ENCODE results near the gene FKBP10. TPM values are rescaled to one million over a fixed set of nuclear protein-coding genes. Genes with fewer than 3 reads are reported as not detected.

Gene FKBP10
- total RNA-seq, 2 experiments from 2014 or later = 0.74 to 1.2 TPM

GRCh38 chr17:41870097-41870496, 57.3 kb downstream of the FKBP10 start:
- CTCF ChIA-PET = no interaction called here

GRCh38 chr17:41870627-41871026, 57.8 kb downstream of the FKBP10 start:
- Mint-ChIP-seq H3K27me3 (no peaks in the 10 kb centered on the region), H3K4me1 (ENCODE audit: low read depth) (peaks cover 28% of the 10 kb centered on the region), H3K9me3 (no peaks in the 10 kb centered on the region), H3K36me3 (ENCODE audit: low read depth) (peaks cover 55% of the 10 kb centered on the region), H3K27ac (peak overlapping the region; percentile 89), H3K4me3 (no peak overlapping the region)
- intact Hi-C loops (cut with micrococcal nuclease) = no loop called here
- TF ChIP-seq CTCF (IDR thresholded peaks at IDR 0.05) = no peak
- ATAC-seq (peak; percentile 21), DNase-seq (no peak)
- POLR2A ChIA-PET = interaction anchor here (0.5 to 0.6 kb wide), 2 partner anchors 15 to 44 kb away, joined by 3 read pairs; no protein-coding TSS in a partner anchor
- CTCF ChIA-PET = no interaction called here

More at GRCh38 chr17:41870097-41870496, 57.3 kb downstream of the FKBP10 start:
- POLR2A ChIA-PET = interaction anchor here (0.6 kb wide), 1 partner anchor 45 kb away, joined by 3 read pairs; no protein-coding TSS in a partner anchor
- no peak for ATAC-seq
- no peaks in the 10 kb centered on the region for H3K27me3 Mint-ChIP-seq
- no peak overlapping the region for H3K4me3 Mint-ChIP-seq
- H3K4me1 Mint-ChIP-seq (ENCODE audit: low read depth) = peaks cover 32% of the 10 kb centered on the region
- H3K9me3 Mint-ChIP-seq = no peaks in the 10 kb centered on the region
- peaks cover 55% of the 10 kb centered on the region for H3K36me3 Mint-ChIP-seq (ENCODE audit: low read depth)
- no peak for TF ChIP-seq CTCF (IDR thresholded peaks at IDR 0.05)
- H3K27ac Mint-ChIP-seq = peak overlapping the region; percentile 89
- DNase-seq = no peak
- intact Hi-C loops (cut with micrococcal nuclease) = no loop called here

- TF ChIP-seq CTCF (IDR thresholded peaks at IDR 0.05) = no peak
- ChIA-PET CTCF (interaction anchor here (1.2 kb wide), 1 partner anchor 13 kb away, joined by 3 read pairs; no protein-coding TSS in a partner anchor), POLR2A (no interaction called here)
- DNase-seq = no peak
- H3K27me3 Mint-ChIP-seq = no peaks in the 10 kb centered on the region
- peaks cover 28% of the 10 kb centered on the region for H3K4me1 Mint-ChIP-seq (ENCODE audit: low read depth)
- intact Hi-C loops (cut with micrococcal nuclease) = no loop called here
- peaks cover 60% of the 10 kb centered on the region for H3K36me3 Mint-ChIP-seq (ENCODE audit: low read depth)
- no peaks in the 10 kb centered on the region for H3K9me3 Mint-ChIP-seq
- H3K27ac Mint-ChIP-seq = peak overlapping the region; percentile 73
- H3K4me3 Mint-ChIP-seq = no peak overlapping the region
- ATAC-seq = no peak
Observed at GRCh38 chr17:41871789-41872188, 59.0 kb downstream of the FKBP10 start.

Other genes starting within 250 kb of the FKBP10 start
- not detected for gene KRT9, start 240.9 kb upstream of the FKBP10 start, total RNA-seq
- not detected for gene KRT14, start 226.1 kb upstream of the FKBP10 start, total RNA-seq
- gene KRT16, start 200.2 kb upstream of the FKBP10 start, total RNA-seq = not detected
- not detected for gene KRT17, start 188.4 kb upstream of the FKBP10 start, total RNA-seq
- 100 to 1,000 TPM; 924 to 930 TPM for gene EIF1, start 124.1 kb upstream of the FKBP10 start, total RNA-seq
- not detected for gene GAST, start 100.7 kb upstream of the FKBP10 start, total RNA-seq
- gene HAP1, start 78.4 kb upstream of the FKBP10 start, total RNA-seq = under 1 TPM; 0.07 to 0.09 TPM
- 1 to 10 TPM; 1.5 to 1.8 TPM for gene JUP, start 26.3 kb upstream of the FKBP10 start, total RNA-seq
- gene P3H4, start 1.1 kb upstream of the FKBP10 start, total RNA-seq = 1 to 10 TPM; 2.6 to 3.2 TPM
- gene NT5C3B, start 23.2 kb downstream of the FKBP10 start, total RNA-seq = 10 to 100 TPM; 30.5 to 32.3 TPM
- gene KLHL10, start 24.8 kb downstream of the FKBP10 start, total RNA-seq = under 1 TPM in 1 of 2 experiments, not detected in 1; 0.36 TPM
- 10 to 100 TPM; 19.2 to 19.6 TPM for gene KLHL11, start 52.4 kb downstream of the FKBP10 start, total RNA-seq
- gene ACLY, start 105.9 kb downstream of the FKBP10 start, total RNA-seq = 100 to 1,000 TPM; 185 to 186 TPM
- 1 to 10 TPM in 1 of 2 experiments, under 1 TPM in 1; 0.81 to 1.4 TPM for gene ODAD4, start 117.6 kb downstream of the FKBP10 start, total RNA-seq
- 10 to 100 TPM; 50.1 to 54.5 TPM for gene CNP, start 153.8 kb downstream of the FKBP10 start, total RNA-seq
- gene DNAJC7, start 204.4 kb downstream of the FKBP10 start, total RNA-seq = 10 to 100 TPM; 86.7 to 90.3 TPM
- 10 to 100 TPM; 13.8 to 15.0 TPM for gene NKIRAS2, start 207.1 kb downstream of the FKBP10 start, total RNA-seq
- under 1 TPM; 0.72 to 0.77 TPM for gene C17orf113, start 237.6 kb downstream of the FKBP10 start, total RNA-seq

Measured in activated CD8-positive, alpha-beta T cell treated with anti-CD3 and anti-CD28 coated beads for 36 hours (primary cell).